GM10266 (cell line): ENCODE data around the gene ZFYVE28.
"Not testable (repeated sequence)": the region's sequence is repeated elsewhere in the genome, so short reads cannot be mapped to it uniquely, and the experiment has no call there.

Experiments
- DNase-seq: peaks from one replicate; pipeline ENCODE4 v3.0.0; 2012; ENCODE audit errors: extremely low spot score
- CTCF ChIP-seq: IDR thresholded peaks from 2 replicates; pipeline ENCODE4 v1.5.1; 2012; ENCODE audit warnings: mild to moderate bottlenecking, low read depth; ENCODE audit not compliant: control insufficient read depth, insufficient read depth; ENCODE audit errors: missing control alignments

Gene ZFYVE28

GRCh38 chr4:2432004-2432403 is 13.6 kb upstream of the ZFYVE28 start:
- DNase-seq = no peak
- no peak for TF ChIP-seq CTCF

GRCh38 chr4:2429945-2430757 is 11.7 kb upstream of the ZFYVE28 start:
- not testable (repeated sequence) for DNase-seq

GRCh38 chr4:2428496-2429213 is 10.2 kb upstream of the ZFYVE28 start:
- TF ChIP-seq CTCF = no peak
- no peak for DNase-seq

- TF ChIP-seq CTCF = no peak
- DNase-seq = no peak
These were observed 9.2 kb upstream of the ZFYVE28 start for GRCh38 chr4:2427383-2428334.

GRCh38 chr4:2426711-2427275 is 8.3 kb upstream of the ZFYVE28 start:
- no peak for TF ChIP-seq CTCF
- DNase-seq = no peak

GRCh38 chr4:2426069-2426397 is 7.6 kb upstream of the ZFYVE28 start:
- TF ChIP-seq CTCF = no peak

GRCh38 chr4:2425386-2426068 is 7.1 kb upstream of the ZFYVE28 start:
- no peak for TF ChIP-seq CTCF
- DNase-seq = no peak

More at GRCh38 chr4:2426069-2426397, 7.6 kb upstream of the ZFYVE28 start:
- no peak for DNase-seq
